HG03469 (cell line): Measurements from ENCODE around the gene PDE9A.

Experiments
- ATAC-seq: cut with Tn5 transposase; IDR thresholded peaks from one replicate; pipeline ENCODE4 v1.9.1; 2021; ENCODE audit warnings: mild to moderate bottlenecking, moderate library complexity, moderate number of reproducible peaks; ENCODE audit not compliant: unreplicated experiment

Gene PDE9A

GRCh38 chr21:42753804-42754203 is 100.4 kb downstream of the PDE9A start:
- no peak for ATAC-seq

- no peak for ATAC-seq
Observed at GRCh38 chr21:42754270-42754933, 101.0 kb downstream of the PDE9A start.

- ATAC-seq = no peak
Observed at GRCh38 chr21:42755031-42755665, 101.7 kb downstream of the PDE9A start.

DNA sequence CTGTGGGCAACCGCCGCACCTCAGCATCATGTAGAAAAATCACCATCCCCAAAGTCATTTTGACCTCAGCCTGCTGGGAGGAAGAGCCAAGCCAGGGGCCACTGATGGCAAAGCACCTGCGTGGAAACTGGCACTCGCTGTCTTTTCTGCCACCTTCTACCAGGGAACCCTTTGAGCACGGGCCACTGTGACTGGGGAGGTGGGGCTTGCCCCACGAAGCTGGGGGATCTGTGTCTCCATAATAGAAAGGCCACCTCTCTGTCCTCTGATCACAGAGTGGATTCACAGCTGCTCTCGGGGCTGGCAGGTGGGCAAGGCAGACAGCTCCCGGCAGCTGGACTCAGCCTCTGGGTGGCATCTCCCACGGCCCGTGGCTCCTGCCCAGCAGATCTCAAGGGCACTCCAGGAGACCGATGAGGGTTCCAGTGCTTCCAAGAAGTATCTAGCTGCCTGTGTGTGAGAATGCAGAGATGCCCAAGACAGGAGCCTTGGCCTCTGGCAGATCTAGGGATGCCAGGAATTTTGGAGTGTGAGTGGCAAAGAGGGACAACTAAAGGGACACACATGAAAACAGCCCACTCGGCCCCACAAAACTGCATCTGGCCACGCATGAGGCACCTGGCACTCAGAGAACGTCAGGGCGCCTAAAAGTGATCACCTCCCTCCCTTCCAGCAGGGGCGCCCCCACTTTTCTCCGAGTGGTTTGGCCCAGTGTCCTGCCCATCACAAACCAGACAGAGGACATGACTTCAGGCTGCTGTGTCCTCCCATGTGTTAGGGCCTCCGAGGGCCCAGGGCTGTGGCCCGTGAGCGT is 102.6 kb downstream of the PDE9A start:
- no peak for ATAC-seq

DNA sequence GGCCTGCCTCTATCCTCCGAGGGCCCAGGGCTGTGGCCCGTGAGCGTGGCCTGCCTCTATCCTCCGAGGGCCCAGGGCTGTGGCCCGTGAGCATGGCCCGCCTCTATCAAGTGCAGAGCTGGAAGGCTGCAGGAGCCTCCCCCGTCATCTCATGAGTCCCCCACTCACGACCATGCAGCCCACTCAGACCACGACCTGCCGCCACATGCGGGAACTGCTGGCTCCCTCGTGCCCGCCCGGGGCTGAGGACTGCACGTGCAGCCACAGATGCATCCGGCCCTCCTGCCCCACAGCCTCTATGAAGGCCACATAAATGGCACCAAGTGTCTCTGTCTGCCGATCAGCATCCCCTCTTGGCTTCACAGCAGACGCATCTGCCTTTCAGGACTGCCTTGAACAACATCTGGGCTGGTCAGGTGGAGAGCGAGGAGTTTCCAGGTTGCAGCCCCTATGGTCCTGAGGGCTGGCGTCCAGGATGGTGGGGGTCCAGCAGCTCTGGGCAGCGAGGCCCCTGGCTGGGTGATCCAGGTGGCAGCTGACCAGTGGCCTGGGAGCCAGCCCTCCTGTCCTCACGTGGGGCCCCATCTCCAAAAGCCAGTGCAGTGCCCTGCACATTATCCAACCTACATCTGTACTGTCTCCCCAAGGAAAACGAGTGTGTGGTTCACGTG is 103.3 kb downstream of the PDE9A start:
- ATAC-seq = no peak

DNA sequence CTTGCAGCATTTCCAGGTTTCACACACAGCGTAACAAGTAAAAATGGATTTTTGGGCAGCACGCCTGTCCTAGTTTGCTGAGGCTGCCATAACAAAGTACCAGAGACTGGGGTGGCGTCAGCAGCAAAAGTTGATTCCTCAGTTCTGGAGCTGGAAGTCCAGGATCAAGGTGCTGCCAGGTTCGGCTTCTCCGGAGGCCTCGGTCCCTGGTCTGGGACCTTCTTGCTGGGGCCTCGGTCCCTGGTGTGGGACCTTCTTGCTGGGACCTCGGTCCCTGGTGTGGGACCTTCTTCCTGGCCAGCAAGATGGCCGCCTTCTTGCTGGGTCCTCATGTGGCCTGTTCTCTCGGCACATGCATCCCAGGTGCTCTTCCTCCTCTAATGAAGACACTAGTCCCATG is 104.0 kb downstream of the PDE9A start:
- no peak for ATAC-seq

DNA sequence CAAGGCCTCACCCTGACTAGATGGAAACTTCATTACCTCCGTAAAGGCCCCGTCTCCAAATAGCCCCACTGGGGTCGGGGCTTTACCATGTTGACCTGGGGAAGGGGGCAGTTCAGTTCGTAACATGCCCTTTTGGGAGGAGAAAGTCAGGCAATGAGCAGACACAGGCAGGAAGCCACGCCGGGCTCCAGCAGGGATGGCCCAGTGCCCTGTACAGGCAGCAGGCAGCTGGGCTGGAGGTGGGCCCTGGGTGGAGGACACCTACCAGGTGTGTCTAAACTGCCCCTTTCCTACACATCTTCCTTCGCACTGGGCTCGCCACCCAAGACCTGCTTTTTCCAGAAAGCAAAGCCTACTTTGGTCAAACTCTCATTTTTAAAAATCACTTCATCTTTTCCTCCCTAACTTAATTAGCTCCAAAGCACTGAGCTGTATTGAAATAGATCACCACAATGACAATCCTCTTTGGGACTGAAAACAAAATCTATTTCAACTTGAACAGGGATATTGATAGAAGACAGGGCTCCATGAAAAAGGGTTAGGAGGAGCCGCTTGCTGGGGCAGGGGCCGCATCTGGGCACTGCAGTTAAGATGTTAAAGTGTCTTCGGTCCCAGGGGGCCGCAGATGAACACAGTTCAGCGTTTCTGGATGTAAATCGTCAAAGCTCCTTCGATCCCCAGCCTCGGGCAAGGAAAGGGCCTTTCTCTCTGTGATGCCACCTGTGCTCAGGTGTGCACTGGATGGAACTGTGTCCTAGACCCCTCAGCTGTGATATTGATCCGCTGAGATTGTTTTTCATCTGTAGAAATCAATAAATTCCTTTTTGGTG is 104.6 kb downstream of the PDE9A start:
- ATAC-seq = no peak

- no peak for ATAC-seq
Observed at GRCh38 chr21:42758721-42759593, 105.5 kb downstream of the PDE9A start.

DNA sequence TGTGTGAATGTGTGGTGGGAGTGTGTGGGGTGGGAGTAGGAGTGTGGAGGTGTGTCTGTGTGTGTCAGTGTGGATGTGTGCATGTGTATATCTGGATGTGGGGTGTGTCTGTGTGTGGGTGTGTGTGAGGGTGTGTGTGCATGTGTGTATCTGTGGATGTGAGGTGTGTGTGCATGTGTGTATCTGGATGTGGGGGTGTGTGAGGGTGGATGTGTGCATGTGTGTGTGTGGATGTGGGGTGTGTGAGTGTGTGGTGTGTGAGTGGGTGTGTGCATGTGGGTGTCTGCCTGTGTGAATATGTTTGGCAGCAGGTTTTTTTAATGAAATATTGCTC is 106.1 kb downstream of the PDE9A start:
- ATAC-seq = no peak

GRCh38 chr21:42760361-42760950 is 107.0 kb downstream of the PDE9A start:
- ATAC-seq = no peak

DNA sequence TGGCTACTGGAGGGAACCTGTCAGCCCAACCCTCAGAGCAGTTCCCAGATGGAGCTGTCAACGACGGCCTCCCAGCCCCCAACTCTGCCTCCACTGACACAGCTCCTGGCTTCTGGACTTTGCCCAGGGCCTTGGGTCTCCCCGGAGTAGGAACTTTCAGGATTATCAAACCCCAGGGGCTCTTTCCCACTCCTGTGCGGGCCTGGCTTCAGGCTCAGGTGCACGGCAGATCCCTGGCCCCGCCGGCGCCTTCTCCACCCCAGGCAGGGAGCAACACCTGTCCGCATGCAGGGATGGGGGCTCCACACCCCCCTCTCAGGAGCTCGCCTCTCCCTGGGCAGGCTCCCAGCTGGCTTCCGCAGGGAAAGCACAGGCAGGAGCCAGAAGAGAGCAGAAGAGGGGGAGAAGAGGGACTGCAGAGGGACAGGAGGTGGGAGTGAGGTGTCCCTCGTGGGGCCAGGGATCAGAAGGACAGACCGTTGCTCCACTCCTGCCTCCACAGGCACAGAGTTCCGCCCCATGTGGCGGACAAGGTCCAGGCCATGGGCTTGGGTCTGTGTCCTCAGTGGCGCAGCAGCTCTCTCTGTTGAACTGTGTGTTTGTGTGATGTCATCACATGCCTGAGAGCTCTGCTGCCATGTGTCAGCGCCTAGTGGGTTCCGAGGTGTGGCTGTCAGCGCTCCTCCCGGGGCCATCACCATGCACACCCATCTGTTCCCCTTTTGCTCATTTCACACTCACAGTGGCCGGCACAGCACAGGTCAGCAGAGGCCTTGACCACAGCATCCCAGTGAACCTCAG is 107.7 kb downstream of the PDE9A start:
- no peak for ATAC-seq

DNA sequence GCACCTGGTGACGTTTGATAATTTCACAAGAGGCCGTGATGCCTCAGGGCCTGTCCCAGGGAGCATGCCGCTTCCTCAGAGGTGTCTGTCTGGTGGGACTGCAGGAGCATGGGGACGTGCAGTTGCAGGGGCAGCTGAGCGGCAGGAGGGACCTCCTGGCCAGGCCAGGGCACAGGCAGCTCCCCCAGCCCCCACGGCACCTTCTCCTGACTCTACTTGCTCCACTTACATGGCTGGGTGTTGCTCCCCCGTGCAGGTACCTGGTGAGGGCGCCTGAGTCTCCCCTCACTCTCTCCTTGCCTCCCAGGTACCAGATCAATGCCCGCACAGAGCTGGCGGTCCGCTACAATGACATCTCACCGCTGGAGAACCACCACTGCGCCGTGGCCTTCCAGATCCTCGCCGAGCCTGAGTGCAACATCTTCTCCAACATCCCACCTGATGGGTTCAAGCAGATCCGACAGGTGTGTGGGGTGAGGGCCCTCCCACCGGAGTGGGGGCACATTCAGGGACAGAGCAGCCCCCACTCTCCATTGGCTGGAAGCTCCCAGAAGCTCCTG is 108.4 kb downstream of the PDE9A start:
- ATAC-seq = no peak

- ATAC-seq = no peak
Observed at GRCh38 chr21:42763581-42764442, 110.4 kb downstream of the PDE9A start.

GRCh38 chr21:42764443-42764760 is 111.0 kb downstream of the PDE9A start:
- no peak for ATAC-seq

GRCh38 chr21:42764883-42765282 is 111.5 kb downstream of the PDE9A start:
- no peak for ATAC-seq

- ATAC-seq = no peak
Observed at GRCh38 chr21:42765656-42766055, 112.2 kb downstream of the PDE9A start.

DNA sequence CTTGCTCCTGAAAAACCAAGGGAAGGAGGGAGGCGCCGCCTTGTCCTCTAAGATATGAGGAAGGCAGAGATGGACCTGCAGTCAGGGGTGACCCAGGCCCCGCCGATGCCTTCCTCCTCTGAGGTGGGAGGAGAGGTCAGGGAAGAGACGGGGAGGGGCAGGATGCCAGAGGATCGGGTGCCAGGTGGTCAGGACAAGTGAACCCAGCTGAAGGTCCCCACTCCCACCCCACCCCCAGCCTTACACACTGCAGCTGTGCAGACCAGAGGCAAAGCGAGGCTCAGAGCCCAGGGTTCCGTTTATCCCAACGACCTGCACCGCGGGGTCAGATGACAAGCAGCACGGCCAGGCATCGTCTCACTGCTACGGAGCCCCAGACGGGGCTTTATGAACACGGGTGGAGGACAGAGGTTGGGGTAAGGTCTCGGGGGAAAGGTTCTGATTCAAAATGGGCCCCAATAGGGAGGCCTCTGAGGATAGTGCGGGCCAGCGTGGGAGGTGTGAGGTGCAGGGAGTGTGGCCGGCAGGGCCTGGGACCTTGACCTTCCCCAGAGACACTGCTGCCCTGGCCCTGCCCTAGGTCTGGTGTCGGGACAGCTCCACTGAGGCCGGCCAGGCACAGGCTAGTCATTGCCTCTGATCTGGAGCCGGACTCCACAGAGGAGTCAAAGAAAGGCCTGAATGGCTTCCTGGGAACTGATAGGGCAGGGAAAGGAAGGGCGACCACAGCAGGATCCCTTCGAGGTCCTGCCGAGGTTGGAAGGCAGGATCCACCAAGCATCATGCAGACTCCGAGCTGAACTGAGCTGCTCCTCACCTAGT is 113.5 kb downstream of the PDE9A start:
- ATAC-seq = no peak
